Retinal pigment epithelial cell (primary cell): ENCODE measurements around the gene UGT1A8.

Source experiments
- DNase-seq: peaks from one replicate; pipeline ENCODE4 v3.0.0-alpha.2; 2010; ENCODE audit warnings: low read depth
- H3K4me3 ChIP-seq: 2 replicates; pipeline ENCODE4 v1.5.1; 2011; ENCODE audit warnings: mild to moderate bottlenecking, low read length, control low read depth, moderate library complexity
- TF ChIP-seq, protein P1 (sequence below): conservative IDR thresholded peaks from 2 replicates; pipeline ENCODE4 v1.5.1; 2011; ENCODE audit warnings: low read depth, low read length, control low read depth, inconsistent platforms

The UGT1A8 gene

DNA sequence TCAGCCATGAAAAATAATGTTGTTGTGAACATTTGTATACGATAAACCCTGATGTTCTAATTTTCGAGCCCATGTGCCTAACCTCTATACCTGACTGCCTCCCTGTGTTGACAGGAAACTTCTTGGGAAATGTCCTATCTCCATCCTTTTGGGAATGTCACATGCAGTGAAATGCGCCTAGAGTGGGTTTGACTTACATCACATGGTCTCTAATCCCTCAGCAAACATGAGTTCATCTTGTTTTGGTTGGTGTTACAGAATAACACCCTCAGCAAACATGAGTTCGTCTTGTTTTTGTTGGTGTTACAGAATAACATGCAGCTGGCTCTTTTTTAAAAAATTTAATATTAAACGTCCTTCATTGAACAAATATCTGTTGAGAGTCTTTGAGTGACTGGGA lies 70.9 kb downstream of the UGT1A8 start:
- TF ChIP-seq, protein P1, sequence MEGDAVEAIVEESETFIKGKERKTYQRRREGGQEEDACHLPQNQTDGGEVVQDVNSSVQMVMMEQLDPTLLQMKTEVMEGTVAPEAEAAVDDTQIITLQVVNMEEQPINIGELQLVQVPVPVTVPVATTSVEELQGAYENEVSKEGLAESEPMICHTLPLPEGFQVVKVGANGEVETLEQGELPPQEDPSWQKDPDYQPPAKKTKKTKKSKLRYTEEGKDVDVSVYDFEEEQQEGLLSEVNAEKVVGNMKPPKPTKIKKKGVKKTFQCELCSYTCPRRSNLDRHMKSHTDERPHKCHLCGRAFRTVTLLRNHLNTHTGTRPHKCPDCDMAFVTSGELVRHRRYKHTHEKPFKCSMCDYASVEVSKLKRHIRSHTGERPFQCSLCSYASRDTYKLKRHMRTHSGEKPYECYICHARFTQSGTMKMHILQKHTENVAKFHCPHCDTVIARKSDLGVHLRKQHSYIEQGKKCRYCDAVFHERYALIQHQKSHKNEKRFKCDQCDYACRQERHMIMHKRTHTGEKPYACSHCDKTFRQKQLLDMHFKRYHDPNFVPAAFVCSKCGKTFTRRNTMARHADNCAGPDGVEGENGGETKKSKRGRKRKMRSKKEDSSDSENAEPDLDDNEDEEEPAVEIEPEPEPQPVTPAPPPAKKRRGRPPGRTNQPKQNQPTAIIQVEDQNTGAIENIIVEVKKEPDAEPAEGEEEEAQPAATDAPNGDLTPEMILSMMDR = no peak
- DNase-seq = no peak
- no peak overlapping the region for H3K4me3 ChIP-seq

DNA sequence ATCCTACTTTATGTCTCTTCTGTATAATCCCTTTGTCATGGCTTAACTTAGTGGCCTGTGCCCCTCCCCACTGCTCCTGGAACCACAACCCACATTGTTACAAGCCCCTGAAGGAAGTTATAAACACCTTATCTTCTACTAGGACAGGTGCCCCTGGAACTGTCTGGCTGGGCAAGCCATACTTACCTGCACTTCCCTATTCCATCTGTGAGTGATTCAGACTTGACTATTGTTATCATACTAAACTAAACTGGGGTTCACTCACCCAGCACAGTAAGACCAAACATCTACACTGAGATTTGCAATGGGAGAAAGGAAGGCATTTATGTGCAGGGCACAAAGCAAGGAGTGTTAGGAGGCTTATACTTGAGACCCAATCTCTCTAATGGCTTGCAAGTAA lies 71.6 kb downstream of the UGT1A8 start:
- no peak overlapping the region for H3K4me3 ChIP-seq
- DNase-seq = no peak
- TF ChIP-seq, protein P1 = no peak

DNA sequence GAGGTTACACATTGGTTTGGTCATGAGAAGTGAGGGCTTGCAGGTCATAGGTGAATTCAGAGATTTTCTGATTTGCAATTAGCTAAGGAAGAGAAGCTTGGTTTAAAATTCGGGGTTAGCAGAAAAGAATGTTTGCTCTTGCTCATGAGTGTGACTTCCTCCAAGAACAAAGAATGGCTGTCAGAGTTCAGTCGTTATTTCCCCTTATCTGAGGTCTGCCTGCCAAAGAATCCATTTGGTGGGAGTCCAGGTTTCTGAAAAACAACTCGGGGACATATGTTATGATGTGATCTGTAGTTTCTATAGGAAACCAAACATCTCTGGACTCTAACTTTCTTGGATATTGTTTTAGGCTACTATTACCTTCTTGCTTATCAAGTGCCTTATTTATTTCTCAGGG lies 72.1 kb downstream of the UGT1A8 start:
- TF ChIP-seq, protein P1 = no peak
- H3K4me3 ChIP-seq = no peak overlapping the region
- DNase-seq = no peak

DNA sequence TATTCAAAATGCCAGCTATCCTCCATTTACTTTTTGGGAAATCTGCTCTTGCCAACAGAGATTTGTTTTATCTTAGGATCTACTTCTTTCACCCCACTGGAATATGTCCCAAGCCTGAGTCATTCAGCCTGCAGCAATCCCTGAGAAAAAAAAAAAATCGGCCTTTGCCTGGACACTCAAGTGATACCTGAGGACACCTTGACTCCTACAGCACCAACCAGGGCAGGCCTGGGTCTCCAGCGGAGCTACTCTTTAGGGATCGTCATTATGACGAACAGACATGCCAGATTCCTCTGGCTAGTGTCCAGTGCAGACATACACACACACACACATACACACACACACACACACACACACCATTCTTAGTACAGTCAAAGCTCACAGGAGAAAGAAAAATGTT lies 73.0 kb downstream of the UGT1A8 start:
- no peak for DNase-seq
- H3K4me3 ChIP-seq = no peak overlapping the region
- TF ChIP-seq, protein P1 = no peak

DNA sequence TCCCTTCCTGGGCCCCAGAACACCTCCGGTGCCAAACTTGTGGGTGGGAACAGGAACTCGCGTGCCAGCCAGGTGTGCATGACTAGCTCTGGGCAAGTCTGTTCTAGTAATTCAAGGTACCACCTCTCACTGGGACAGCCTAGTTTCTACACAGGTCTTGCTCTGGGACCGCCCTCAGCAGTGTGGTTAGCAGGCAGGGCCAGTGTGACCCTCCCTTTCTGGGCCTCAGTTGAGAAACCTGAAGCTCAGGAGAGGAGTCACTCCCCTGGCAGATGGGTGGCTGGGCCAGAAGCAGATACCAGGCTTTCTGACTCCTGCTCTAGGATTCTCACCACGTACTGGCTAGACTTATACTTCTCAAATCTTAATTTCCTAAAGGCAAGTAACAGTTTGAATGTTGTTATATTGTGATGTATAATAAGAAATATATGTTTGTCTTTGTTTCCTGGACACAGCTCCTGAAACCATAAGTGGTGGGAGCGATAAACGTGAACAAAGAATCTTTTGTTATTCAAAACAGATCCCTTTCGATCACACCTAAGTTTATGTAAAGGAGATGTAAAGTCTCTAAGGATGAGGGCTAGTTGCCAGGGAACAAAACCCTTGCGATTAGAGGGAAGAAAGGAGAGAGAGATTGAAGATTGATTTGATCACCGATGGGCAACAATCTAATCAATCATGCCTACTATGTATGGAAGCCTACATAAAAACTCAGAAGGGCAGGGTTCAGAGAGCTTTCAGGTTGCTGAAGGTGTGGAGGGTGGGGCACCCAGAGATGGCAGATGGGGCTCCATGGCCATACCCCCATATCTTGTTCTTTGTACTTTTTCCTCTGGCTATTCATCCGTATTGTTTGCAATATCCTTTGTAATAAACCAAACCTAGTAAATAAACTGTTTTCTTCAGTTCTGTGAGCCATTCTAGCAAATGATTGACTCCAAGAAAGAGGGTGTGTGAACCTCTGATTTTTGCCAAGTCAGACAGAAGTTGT lies 74.3 kb downstream of the UGT1A8 start:
- DNase-seq = no peak
- no peak overlapping the region for H3K4me3 ChIP-seq
- TF ChIP-seq, protein P1 = no peak

DNA sequence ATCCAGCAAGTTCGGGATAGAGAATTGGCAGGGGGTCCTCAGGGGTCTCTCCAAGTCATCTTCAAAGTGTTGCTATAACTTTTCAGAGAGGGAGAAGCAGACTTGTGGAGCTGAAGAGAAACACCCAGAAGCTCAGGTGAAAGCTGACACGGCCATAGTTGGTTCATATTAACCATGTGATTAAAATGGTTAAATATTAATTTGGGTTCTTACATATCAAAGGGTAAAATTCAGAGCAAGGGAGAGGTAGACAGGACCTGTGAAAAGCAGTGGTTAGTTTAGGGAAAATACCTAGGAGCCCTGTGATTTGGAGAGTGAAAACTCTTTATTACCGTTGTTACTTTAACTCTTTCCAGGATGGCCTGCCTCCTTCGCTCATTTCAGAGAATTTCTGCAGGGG lies 75.2 kb downstream of the UGT1A8 start, which contains the start of gene UGT1A6:
UGT1A6 (plus strand) TSS at position 243 of the 400 bp plus-strand sequence; CDS start at position 358, 115 bp downstream.
- TF ChIP-seq, protein P1 = no peak
- H3K4me3 ChIP-seq = no peak within 1 kb of the TSS
- no peak for DNase-seq

DNA sequence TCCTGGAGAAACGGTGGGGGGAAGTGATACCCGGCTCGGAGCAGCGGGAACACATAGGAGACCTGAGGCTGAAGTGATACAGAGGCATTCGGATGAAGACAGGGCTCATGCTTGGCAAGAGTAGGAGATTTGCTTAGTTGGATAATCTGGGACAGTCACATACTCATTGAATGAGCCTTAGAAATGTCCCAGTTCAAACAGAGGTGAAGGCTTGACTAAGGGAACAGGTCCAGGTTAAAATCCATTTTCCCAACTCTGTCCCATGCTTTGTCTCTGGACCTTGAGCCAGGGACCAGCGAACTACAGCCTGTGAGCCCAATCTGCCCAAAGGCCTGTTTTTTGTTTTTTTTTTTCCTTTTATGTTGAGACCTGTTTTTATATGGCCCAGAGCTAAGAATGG lies 76.5 kb downstream of the UGT1A8 start:
- DNase-seq = no peak
- TF ChIP-seq, protein P1 = no peak
- no peak overlapping the region for H3K4me3 ChIP-seq
